G401 (cell line): ENCODE results near the gene CETN1. TPM values are rescaled to one million over a fixed set of nuclear protein-coding genes. Genes with fewer than 3 reads are reported as not detected.

Experiments
- DNase-seq: peaks from one replicate; pipeline ENCODE4 v3.0.0-alpha.2; 2015; ENCODE audit warnings: low spot score
- in situ Hi-C: cut with HindIII; loops from 2 replicates; pipeline ENCODE4 v1.10.0; 2016; ENCODE audit warnings: low sequenced_read_pairs, mixed read lengths
- total RNA-seq: library from RNA; depleted of rRNA; stranded (reverse); fragments of >200 nt; shearing (Covaris generic); gene quantifications from 2 replicates; pipeline ENCODE4 v1.2.3, GENCODE V29; 2014; rRNA removed

Gene CETN1
- total RNA-seq, 1 experiment from 2014 or later, result not detected

DNA sequence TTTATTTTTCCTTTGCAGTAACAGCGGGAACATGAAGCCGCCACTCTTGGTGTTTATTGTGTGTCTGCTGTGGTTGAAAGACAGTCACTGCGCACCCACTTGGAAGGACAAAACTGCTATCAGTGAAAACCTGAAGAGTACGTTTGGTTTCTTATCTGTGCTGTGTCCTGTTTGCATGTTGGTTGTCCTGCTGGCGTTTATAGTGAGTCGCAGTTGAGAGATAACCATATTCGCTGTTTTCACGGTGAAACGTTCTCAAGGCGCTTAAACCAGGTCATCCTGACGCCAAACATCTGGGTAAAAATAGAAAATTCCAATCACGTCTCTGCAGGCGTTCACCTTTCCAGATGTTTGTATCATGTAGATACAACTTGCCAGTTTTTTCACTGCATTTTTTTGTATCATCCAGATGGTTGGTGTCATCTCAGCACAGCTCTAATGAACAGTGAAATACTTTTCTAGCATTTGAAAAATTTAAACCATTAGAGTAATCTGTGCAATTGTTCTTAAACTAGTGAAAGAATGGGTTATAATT, 37.9 kb downstream of the CETN1 start:
- in situ Hi-C loops, result no loop called here
- no peak for DNase-seq

DNA sequence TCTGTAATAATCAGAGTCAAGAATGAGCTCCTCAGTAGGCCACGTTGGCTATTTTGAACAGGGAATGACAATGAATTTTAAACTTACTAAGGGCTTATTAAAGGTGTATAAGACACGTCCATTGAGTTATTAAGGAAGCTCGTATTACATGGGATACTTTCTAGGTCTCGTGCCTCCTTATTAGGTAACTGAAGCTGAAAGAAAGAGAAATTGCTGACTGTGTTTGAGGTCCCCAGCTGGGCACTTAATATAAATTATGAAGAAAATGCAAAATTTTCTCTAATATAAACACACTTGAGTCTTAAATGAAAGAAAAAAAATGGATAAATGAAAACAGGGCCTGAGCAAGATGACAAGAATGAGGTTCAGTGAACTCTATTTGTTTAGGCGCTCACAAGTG, 38.4 kb downstream of the CETN1 start:
- in situ Hi-C loops, result no loop called here
- DNase-seq, result no peak

DNA sequence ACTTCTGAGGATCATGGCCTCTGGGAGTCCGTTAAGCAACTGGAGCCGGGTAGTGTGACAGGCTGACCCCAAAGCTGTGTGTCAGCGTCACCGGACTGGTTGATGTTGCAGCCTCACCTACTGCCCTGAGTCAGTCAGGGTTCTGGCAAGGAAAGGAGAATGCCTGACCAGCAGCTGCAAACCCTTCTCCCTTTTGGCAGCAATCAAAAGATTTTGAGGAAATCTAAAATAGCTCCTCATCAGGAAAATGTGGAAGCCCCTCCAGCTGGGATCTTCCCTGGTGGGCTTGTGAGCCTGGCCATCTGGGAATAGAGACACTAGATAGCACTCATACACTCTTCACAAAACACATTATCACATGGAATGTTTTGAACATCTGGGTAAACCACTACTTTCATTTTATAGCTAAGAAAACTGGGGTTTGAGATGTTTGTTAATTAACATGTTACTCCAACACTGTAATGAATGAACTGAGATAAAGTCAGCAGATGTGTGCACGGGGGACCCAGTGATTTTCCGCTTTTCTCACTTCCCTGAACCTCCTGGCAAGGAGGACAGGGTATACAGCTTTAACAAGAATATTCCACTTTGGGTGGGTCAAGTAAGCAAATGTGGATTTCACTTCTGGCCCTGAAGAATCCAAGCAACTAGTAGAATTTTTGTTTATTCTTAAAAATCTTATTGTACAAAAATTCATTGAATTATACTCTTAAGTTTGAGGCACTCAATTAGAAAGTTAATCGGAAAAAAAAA, 41.3 kb downstream of the CETN1 start:
- no peak for DNase-seq
- in situ Hi-C loops, result no loop called here

DNA sequence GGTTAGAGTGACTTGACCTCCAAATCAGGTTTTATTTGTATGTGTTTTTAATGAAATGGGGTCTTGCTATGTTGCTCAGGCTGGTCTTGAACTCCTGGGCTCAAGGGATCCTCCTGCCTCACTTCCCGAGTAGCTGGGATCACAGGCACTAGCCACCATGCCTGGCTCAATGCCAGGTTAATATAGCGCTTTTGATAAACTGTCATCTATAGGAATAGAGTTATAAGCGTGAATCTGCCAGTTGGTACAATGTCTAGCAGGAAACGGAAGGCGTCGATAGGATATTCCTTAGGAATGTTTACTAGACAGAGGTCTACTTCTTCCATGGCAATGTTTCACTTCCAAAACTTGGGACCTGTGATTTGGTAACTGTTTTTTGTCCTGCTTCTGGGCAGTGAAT, 42.1 kb downstream of the CETN1 start:
- DNase-seq, result no peak
- in situ Hi-C loops, result no loop called here

DNA sequence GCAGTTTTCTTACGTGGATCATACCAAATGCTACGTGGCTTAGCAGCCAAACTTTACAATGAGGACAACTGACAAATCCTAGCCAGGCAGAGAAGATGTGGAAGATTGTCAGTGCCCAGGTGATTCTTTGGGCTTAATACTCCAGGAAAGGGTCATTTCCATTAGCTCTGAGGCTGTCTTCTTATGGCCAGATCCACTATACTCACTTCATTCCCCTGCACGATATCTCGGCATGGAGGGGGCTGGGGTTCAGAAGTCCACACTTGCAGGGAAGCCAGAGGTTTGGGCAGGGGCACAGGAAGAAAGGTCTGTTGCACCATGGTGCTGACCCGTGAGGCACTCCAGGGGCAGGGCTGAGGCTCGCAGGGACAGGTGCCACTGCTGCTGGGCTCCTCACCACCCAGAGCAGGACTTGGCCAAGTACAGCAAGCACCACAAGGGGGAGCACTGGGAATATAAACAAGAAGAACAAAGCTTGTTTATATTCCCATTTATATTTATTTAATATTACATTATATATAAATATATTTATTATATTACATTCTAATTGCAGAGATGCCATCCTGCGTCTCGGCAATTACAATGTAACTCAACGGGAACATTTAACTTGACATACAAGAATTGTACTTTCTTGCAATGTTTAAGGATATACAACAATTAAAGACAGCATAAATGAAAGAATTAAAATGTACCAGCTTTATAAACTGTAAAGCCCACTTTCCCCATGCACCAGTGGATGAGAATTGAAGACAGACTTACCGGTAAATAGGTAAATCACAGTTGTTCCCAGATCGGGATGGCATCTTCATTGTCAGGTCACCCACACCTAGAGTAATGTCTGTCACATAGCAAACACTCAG, 43.8 kb downstream of the CETN1 start:
- in situ Hi-C loops, result no loop called here
- peak; percentile 43 for DNase-seq

DNA sequence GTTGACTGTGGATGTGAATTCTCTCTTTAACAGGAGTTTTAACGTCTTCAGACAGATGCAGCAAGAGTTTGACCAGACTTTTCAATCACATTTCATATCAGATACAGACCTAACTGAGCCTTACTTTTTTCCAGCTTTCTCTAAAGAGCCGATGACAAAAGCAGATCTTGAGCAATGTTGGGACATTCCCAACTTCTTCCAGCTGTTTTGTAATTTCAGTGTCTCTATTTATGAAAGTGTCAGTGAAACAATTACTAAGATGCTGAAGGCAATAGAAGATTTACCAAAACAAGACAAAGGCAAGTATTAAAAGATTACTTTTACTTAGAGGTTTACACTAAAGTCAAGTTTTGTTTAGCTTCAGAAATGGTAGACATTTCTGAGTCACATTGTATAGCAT, 47.1 kb downstream of the CETN1 start:
- in situ Hi-C loops, result no loop called here

DNA sequence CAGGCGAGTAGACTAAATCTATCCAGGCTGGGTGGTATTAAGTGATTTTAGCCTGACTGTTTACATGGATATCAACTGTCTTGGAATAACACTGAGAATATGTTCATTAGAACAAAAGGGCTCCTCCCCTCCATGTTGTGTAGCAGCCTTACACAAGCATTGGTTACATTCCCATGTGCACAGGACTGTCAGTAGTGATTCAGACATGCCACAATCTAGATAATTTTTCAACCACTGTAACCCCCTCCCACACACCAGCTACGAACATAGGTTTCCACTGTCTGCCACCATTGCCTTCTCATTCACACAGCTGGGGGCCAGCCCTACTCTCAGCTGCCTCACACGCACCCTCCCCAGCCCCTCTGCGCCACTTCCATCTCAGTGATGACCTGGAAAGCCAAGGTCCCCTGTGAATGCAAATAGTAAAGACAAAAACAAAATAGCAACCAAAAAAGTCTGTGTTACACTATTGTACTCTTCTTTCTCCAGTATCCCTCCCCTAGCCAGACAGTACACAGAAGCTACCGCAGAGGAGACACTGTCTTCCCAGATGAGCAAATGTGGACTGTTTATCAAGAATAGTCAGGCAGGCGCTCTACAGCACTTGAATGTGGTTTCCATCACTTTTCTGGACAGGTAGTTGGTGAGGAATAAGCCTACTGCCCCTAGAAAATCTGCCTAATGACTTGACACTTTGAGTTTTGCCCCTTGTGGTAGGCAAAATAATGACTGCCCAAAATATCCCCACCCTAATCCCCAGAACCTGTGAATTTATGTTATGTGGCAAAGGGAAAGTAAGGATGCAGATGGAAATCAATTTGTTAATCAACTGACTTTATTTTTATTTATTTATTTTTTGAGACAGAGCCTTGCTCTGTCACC, 49.3 kb downstream of the CETN1 start:
- in situ Hi-C loops, result no loop called here
- DNase-seq, result no peak

More for the DNA sequence above, 47.1 kb downstream of the CETN1 start:
- no peak for DNase-seq

DNA sequence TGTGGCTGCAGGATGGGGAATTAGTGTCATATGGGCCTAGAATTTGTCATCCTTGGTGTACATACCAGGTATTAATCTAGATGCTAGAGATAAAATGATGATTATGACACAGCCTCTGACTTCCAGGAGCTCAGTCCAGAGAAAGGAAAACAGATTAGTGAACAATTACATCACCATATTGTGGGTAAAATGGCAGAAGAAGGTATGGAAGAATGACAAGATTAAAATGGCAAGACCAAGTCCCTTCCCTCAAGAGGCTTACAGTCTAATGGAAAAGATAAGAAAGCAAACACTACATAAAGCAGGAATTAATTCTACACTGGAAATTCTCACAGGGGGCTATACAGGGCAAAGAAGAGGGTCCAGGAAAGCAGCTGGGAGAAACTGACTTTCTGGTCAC, 51.4 kb downstream of the CETN1 start:
- DNase-seq, result no peak
- in situ Hi-C loops, result no loop called here

Other genes starting within 250 kb of the CETN1 start
- gene COLEC12, start 79.7 kb upstream of the CETN1 start, total RNA-seq, result 0.86 and 2.4 TPM in 2 replicates
- gene CLUL1, start 16.6 kb downstream of the CETN1 start, total RNA-seq, result 1.3 TPM in 1 of 2 replicates, not detected in the other
- 136 and 166 TPM in 2 replicates for gene TYMS, start 77.3 kb downstream of the CETN1 start, total RNA-seq
- gene ENOSF1, start 132.2 kb downstream of the CETN1 start, total RNA-seq, result 57.1 and 88.7 TPM in 2 replicates
- 71.8 and 81.9 TPM in 2 replicates for gene YES1, start 231.9 kb downstream of the CETN1 start, total RNA-seq